PC-9 (cell line): ENCODE measurements around the gene PARP4. TPM values are rescaled to one million over a fixed set of nuclear protein-coding genes. Genes with fewer than 3 reads are reported as not detected.

Experiments used
- BruUV-seq: library from RNA; stranded (reverse); fragments of 400-500 nt; replicated peaks from 2 replicates; lab custom pipeline; 2021; lab: Mats Ljungman, UMichigan
- CTCF ChIA-PET: fragments of 300-600 bp; sonication (Branson Sonifier 250); formaldehyde crosslinking; loops from one replicate; lab custom pipeline; 2022; ENCODE audit warnings: antibody characterized with exemption; lab: Charles Lee
- POLR2A ChIA-PET: fragments of 300-600 bp; sonication (Branson Sonifier 250); formaldehyde crosslinking; loops from one replicate; lab custom pipeline; 2022; ENCODE audit warnings: antibody characterized with exemption; ENCODE audit not compliant: unreplicated experiment; lab: Charles Lee
- DNase-seq, 2 experiments: peaks; one replicate each; pipeline versions ENCODE4 v3.0.0 to v3.0.0-alpha.2; 2015 to 2022; ENCODE audit warnings: mixed read lengths in 1 of 2
- H2AFZ ChIP-seq: fragments of 200-600 bp; sonication (generic); 2 replicates; pipeline ENCODE4 v1.8.1; 2017; ENCODE audit warnings: antibody characterized with exemption
- H3F3A ChIP-seq: fragments of 200-600 bp; sonication (generic); 2 replicates; pipeline ENCODE4 v1.8.1; 2017; ENCODE audit warnings: antibody characterized with exemption, mild to moderate bottlenecking, low read depth; ENCODE audit not compliant: insufficient read depth
- H3K27ac ChIP-seq: fragments of 200-600 bp; sonication (generic); 2 replicates; pipeline ENCODE4 v1.6.1; 2016; ENCODE audit warnings: mixed run types
- H3K27me3 ChIP-seq: fragments of 200-600 bp; sonication (generic); 2 replicates; pipeline ENCODE4 v1.6.1; 2016; ENCODE audit warnings: low read depth, mixed run types; ENCODE audit not compliant: insufficient read depth
- H3K36me3 ChIP-seq: fragments of 200-600 bp; sonication (generic); 2 replicates; pipeline ENCODE4 v1.6.1; 2016; ENCODE audit warnings: low read depth, mixed run types
- H3K4me1 ChIP-seq: fragments of 200-600 bp; sonication (generic); replicated peaks from 2 replicates; pipeline ENCODE4 v1.6.1; 2016; ENCODE audit warnings: mixed run types; ENCODE audit not compliant: insufficient read depth
- H3K4me2 ChIP-seq: fragments of 200-600 bp; sonication (generic); 2 replicates; pipeline ENCODE4 v1.6.1; 2017; ENCODE audit warnings: mixed run types
- H3K4me3 ChIP-seq: fragments of 200-600 bp; sonication (generic); 2 replicates; pipeline ENCODE4 v1.6.1; 2016; ENCODE audit warnings: mixed run types
- H3K79me2 ChIP-seq: fragments of 200-600 bp; sonication (generic); 2 replicates; pipeline ENCODE4 v1.6.1; 2017; ENCODE audit warnings: low read depth, mixed run types
- H3K9me2 ChIP-seq: fragments of 200-600 bp; sonication (generic); 2 replicates; pipeline ENCODE4 v1.8.1; 2017; ENCODE audit warnings: mild to moderate bottlenecking; ENCODE audit not compliant: insufficient read depth
- H3K9me3 ChIP-seq: fragments of 200-600 bp; sonication (generic); 2 replicates; pipeline ENCODE4 v1.8.1; 2016; ENCODE audit warnings: low read depth; ENCODE audit not compliant: insufficient read depth
- H4K20me1 ChIP-seq: fragments of 200-600 bp; sonication (generic); 2 replicates; pipeline ENCODE4 v1.8.1; 2017; ENCODE audit not compliant: insufficient read depth
- EZH2 ChIP-seq: fragments of 200-600 bp; sonication (generic); IDR thresholded peaks from 2 replicates; pipeline ENCODE4 v1.8.0; 2017; ENCODE audit warnings: antibody characterized with exemption, low read depth
- intact Hi-C: fragments of 100-400 bp; cut with micrococcal nuclease; formaldehyde crosslinking; loops from one replicate; pipeline ENCODE4 v1.10.0; 2022; ENCODE audit not compliant: unreplicated experiment
- total RNA-seq: library from RNA; stranded (reverse); gene quantifications from 2 replicates; pipeline ENCODE4 v1.2.3, GENCODE V29; 2021
- TF ChIP-seq, protein P1 (sequence below): fragments of 200-600 bp; sonication (generic); conservative IDR thresholded peaks from 2 replicates; pipeline ENCODE4 v1.6.1; 2017; ENCODE audit warnings: mixed run types, antibody characterized with exemption, mild to moderate bottlenecking, moderate library complexity

PARP4 gene
- total RNA-seq, 1 experiment from 2014 or later: 80.6 TPM

DNA sequence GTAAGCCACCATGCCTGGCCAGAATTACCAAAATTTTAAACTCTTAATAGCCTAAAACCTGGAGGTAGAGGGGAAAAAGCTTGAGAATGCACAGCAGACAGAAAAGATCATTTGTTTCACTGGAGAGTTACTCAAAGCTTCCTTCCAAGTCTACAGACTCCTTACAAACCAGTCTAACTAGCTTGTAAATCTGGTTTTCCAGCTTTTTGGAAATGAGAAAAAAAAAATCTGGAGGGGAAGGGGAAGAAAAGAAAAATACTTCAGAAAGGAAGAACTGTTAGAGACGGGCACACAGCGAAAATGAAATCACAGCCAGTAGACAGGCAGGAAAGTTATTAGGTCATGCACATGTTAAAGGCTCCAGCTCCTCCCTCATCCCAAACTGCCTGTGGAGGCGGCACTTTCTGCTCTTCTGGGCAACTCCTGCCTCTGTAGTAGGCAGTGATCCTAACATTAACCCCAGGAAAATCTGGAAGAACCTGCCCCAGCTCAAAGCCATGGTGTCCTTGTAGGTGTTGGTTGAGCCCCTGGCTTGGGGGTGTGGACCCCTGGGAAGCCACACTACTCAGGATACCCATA is 17.3 kb downstream of the PARP4 start:
- Histone ChIP-seq H3K4me2 (peak overlapping the region; percentile 65), H3K9me2 (no peaks in the 10 kb centered on the region), H2AFZ (no peak overlapping the region), H4K20me1 (no peaks in the 10 kb centered on the region), H3K79me2 (peaks cover 24% of the 10 kb centered on the region), H3K4me3 (no peak overlapping the region), H3K4me1 (peaks cover 45% of the 10 kb centered on the region), H3K27ac (peak overlapping the region; percentile 85), H3F3A (peaks cover 22% of the 10 kb centered on the region), H3K9me3 (no peaks in the 10 kb centered on the region), H3K27me3 (no peaks in the 10 kb centered on the region), H3K36me3 (peaks cover 69% of the 10 kb centered on the region)
- TF ChIP-seq, protein P1, sequence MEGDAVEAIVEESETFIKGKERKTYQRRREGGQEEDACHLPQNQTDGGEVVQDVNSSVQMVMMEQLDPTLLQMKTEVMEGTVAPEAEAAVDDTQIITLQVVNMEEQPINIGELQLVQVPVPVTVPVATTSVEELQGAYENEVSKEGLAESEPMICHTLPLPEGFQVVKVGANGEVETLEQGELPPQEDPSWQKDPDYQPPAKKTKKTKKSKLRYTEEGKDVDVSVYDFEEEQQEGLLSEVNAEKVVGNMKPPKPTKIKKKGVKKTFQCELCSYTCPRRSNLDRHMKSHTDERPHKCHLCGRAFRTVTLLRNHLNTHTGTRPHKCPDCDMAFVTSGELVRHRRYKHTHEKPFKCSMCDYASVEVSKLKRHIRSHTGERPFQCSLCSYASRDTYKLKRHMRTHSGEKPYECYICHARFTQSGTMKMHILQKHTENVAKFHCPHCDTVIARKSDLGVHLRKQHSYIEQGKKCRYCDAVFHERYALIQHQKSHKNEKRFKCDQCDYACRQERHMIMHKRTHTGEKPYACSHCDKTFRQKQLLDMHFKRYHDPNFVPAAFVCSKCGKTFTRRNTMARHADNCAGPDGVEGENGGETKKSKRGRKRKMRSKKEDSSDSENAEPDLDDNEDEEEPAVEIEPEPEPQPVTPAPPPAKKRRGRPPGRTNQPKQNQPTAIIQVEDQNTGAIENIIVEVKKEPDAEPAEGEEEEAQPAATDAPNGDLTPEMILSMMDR: no peak
- no peak for TF ChIP-seq EZH2
- DNase-seq: peak; percentile 43 to 84
- intact Hi-C loops: loop anchor here (2.0 kb wide), 1 partner anchor 18 kb away; the partner anchor contains the start of gene PARP4
- POLR2A ChIA-PET: interaction anchor here (0.5 to 0.6 kb wide), 2 partner anchors 183 to 1913 kb away, joined by 4 to 7 read pairs; no protein-coding TSS in a partner anchor
- BruUV-seq: no TSS peak
- CTCF ChIA-PET: no interaction called here

DNA sequence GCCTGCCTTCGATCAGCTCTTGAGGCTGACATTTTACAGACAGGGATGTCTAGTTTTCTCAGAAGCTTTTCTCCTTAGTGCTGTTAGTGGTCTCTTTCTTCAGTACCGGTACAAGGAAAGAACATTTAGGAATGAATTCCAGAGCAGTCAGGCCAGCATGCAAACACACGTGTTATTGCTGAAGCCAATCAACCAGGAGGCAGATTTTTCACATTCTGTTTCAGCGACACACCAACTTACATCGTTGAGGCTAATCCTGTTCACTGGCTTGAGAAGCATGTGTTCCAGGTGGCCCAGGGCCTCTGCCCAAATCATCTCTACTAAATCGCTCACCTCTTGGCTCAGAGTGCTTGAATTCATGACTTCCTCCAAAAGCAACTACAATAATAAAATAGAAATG is 19.2 kb downstream of the PARP4 start:
- Histone ChIP-seq H3K4me2 (no peak overlapping the region), H4K20me1 (no peaks in the 10 kb centered on the region), H3K4me3 (no peak overlapping the region), H3K36me3 (peaks cover 73% of the 10 kb centered on the region), H3K4me1 (peaks cover 40% of the 10 kb centered on the region), H3K9me2 (no peaks in the 10 kb centered on the region), H3K27me3 (no peaks in the 10 kb centered on the region), H3K79me2 (peaks cover 15% of the 10 kb centered on the region), H3K27ac (no peak overlapping the region), H3K9me3 (no peaks in the 10 kb centered on the region), H3F3A (peaks cover 30% of the 10 kb centered on the region), H2AFZ (no peak overlapping the region)
- CTCF ChIA-PET: no interaction called here
- no TSS peak for BruUV-seq
- DNase-seq: no peak
- POLR2A ChIA-PET: no interaction called here
- intact Hi-C loops: no loop called here
- TF ChIP-seq EZH2: no peak
- TF ChIP-seq, protein P1: no peak

DNA sequence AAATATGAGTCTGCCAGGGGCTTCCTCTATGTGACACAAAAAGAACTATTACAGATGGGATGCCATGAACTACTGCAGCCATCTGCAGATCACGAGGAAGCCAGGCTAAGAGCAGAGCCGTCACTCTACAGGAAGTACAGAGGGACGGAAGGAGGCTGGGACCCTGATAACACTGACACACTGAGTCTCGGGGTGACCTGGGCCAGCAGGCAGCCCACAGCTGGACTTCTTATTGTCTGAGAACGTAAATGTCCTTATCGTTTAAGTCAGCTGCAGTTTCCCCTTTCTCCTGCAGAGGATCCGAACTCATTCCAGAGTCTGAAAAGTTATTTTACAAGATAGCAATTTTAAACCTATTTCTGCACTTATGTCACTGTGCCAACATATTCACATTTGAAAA is 20.7 kb downstream of the PARP4 start:
- TF ChIP-seq, protein P1: no peak
- no peak for TF ChIP-seq EZH2
- Histone ChIP-seq H3F3A (peaks cover 21% of the 10 kb centered on the region), H3K27me3 (no peaks in the 10 kb centered on the region), H3K36me3 (peaks cover 65% of the 10 kb centered on the region), H3K4me2 (no peak overlapping the region), H3K27ac (no peak overlapping the region), H4K20me1 (no peaks in the 10 kb centered on the region), H3K4me3 (no peak overlapping the region), H3K79me2 (peaks cover 8% of the 10 kb centered on the region), H2AFZ (no peak overlapping the region), H3K9me2 (no peaks in the 10 kb centered on the region), H3K4me1 (peaks cover 25% of the 10 kb centered on the region), H3K9me3 (no peaks in the 10 kb centered on the region)
- BruUV-seq: no TSS peak
- ChIA-PET POLR2A (no interaction called here), CTCF (no interaction called here)
- DNase-seq: no peak
- intact Hi-C loops: no loop called here
